MM.1S (cell line): ENCODE measurements around the gene LIMCH1.

Experiments
- EZH2phosphoT487 ChIP-seq: fragments of 300-600 bp; sonication (generic); IDR thresholded peaks from 2 replicates; pipeline ENCODE4 v1.6.1; 2018; ENCODE audit warnings: antibody characterized with exemption, low read length
- TF ChIP-seq, protein P1 (sequence below): fragments of 300-600 bp; sonication (generic); IDR thresholded peaks from 2 replicates; pipeline ENCODE4 v1.5.1; 2016; ENCODE audit warnings: antibody characterized with exemption, low read length, mixed read lengths

- no peak for TF ChIP-seq EZH2phosphoT487
- TF ChIP-seq, protein P1, sequence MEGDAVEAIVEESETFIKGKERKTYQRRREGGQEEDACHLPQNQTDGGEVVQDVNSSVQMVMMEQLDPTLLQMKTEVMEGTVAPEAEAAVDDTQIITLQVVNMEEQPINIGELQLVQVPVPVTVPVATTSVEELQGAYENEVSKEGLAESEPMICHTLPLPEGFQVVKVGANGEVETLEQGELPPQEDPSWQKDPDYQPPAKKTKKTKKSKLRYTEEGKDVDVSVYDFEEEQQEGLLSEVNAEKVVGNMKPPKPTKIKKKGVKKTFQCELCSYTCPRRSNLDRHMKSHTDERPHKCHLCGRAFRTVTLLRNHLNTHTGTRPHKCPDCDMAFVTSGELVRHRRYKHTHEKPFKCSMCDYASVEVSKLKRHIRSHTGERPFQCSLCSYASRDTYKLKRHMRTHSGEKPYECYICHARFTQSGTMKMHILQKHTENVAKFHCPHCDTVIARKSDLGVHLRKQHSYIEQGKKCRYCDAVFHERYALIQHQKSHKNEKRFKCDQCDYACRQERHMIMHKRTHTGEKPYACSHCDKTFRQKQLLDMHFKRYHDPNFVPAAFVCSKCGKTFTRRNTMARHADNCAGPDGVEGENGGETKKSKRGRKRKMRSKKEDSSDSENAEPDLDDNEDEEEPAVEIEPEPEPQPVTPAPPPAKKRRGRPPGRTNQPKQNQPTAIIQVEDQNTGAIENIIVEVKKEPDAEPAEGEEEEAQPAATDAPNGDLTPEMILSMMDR = no peak
Measured at GRCh38 chr4:41540687-41541086, 2.7 kb downstream of the LIMCH1 start.
